Measurements from ENCODE around the gene PLEKHG7. TPM values are rescaled to one million over a fixed set of nuclear protein-coding genes. Genes with fewer than 3 reads are reported as not detected.
"Not testable (repeated sequence)": the region's sequence is repeated elsewhere in the genome, so short reads cannot be mapped to it uniquely, and the experiment has no call there.

Gene PLEKHG7
- total RNA-seq, 1 experiment from 2014 or later = not detected

DNA sequence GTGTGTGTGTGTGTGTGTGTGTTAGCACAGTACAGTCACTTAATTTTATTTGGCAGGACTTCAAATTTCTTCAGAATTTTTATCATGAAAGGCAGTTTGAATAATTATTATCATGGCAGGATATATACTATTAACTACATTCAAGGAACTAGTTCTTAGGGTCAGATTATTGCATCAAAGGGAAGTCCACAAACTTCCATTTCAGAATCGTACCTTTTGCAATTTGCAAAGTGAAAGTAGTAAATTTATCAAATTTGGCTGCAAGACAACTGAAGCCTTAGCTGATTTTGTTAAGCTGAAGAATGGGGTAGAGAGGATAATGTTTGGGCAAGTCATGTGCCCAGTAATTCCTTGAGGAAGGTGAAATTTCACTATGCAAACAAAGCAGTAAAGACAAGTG lies 68.2 kb downstream of the PLEKHG7 start:
- H3K4me3 ChIP-seq = no peak overlapping the region

DNA sequence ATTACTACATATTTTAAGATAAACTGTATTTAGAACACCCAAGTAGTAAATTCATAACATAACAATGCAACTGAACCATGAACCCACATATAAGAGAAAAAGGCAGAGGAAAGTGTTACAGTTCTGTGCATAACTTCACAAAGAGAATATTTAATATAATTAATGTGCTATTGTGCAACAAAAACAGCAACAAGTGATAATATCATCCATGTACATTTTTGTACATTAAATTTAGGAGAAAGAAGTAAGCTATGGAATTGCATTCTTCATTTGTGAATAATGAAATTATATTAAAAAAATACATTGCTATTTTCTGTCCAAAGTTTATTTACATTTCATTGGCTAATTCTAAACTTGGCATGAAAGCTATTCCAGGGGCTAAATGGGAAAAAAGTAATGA lies 72.6 kb downstream of the PLEKHG7 start:
- Histone ChIP-seq H3K27ac (no peak overlapping the region), H3K36me3 (peaks cover 21% of the 10 kb centered on the region), H3K4me3 (no peak overlapping the region), H3K27me3 (replicated peaks) (no peaks in the 10 kb centered on the region), H3K9me3 (replicated peaks) (no peaks in the 10 kb centered on the region), H3K4me1 (replicated peaks) (no peaks in the 10 kb centered on the region)
- DNase-seq (ENCODE audit: low read depth in 1 of 2, low spot score in 2 of 2) = no peak

More for the DNA sequence above, 68.2 kb downstream of the PLEKHG7 start:
- no peaks in the 10 kb centered on the region for H3K4me1 ChIP-seq (replicated peaks)
- H3K36me3 ChIP-seq = no peaks in the 10 kb centered on the region; the same call in none of the 2 replicates
- DNase-seq (ENCODE audit: low read depth in 1 of 2, low spot score in 2 of 2) = no peak
- H3K27me3 ChIP-seq (replicated peaks) = no peaks in the 10 kb centered on the region
- no peak overlapping the region for H3K27ac ChIP-seq
- no peaks in the 10 kb centered on the region for H3K9me3 ChIP-seq (replicated peaks)

DNA sequence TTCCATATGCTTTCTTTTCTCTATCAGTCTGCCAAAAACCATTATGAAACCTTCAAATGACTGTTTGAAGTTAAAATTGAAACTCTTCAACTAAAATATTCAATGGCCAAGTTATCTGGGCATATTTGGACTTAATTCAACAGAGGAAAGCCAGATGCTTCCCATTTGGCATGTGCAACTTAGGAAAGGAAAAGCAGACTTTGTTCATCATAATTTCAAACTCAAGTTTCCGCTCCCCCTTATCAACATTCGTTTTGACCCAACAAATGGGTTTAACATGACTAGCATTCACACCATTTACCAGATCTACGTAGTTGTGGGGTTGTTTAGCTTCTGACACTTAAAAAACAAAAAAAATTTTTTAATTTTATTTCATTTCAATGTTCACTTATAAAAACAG lies 75.7 kb downstream of the PLEKHG7 start:
- Histone ChIP-seq H3K9me3 (replicated peaks) (no peaks in the 10 kb centered on the region), H3K4me3 (no peak overlapping the region), H3K36me3 (peaks cover 32% of the 10 kb centered on the region), H3K27me3 (replicated peaks) (no peaks in the 10 kb centered on the region), H3K27ac (no peak overlapping the region), H3K4me1 (replicated peaks) (no peaks in the 10 kb centered on the region)
- DNase-seq (ENCODE audit: low read depth in 1 of 2, low spot score in 2 of 2) = no peak

DNA sequence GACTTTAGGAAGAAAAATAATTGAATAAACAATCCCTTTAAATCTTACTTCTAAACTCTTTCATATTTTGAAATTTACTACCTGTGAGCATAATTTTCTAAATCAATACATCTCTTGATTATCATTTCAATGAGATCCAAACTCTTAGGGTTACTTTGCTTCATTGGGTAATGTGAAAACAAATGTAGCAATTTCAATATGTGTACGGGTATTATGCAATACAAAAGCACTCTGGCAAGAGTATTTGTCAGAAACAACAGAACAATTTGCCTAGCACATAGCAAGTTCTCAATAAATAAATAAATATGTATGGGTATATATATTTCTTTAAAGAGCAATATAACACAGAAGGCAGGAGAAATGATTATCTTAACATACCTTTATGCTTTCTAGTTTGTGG lies 77.1 kb downstream of the PLEKHG7 start:
- no peak for DNase-seq (ENCODE audit: low read depth in 1 of 2, low spot score in 2 of 2)
- no peak overlapping the region for H3K4me3 ChIP-seq
- no peak overlapping the region for H3K27ac ChIP-seq
- H3K27me3 ChIP-seq (replicated peaks) = no peaks in the 10 kb centered on the region
- H3K36me3 ChIP-seq = peaks cover 39% of the 10 kb centered on the region
- no peaks in the 10 kb centered on the region for H3K4me1 ChIP-seq (replicated peaks)
- no peaks in the 10 kb centered on the region for H3K9me3 ChIP-seq (replicated peaks)

DNA sequence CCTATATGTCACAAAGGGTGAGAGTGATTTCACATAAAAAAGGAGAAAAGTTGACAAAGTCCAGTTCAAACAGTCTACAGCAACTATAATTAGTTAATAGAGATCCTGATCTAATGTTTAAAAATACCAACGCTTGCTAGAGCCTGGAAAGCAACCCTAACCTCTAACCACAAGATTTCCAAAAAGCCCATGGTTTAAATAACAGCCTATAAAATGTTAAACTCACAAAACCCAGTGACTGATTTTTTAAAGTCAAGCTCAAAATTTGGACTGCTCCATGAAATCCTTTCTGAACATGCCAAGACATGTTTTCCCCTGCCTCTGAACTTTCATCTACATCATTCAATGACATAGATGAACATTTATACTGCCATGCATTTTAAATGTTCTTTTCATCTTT lies 81.6 kb downstream of the PLEKHG7 start:
- Histone ChIP-seq H3K27me3 (replicated peaks) (no peaks in the 10 kb centered on the region), H3K4me1 (replicated peaks) (no peaks in the 10 kb centered on the region), H3K36me3 (peaks cover 23% of the 10 kb centered on the region), H3K4me3 (no peak overlapping the region), H3K27ac (no peak overlapping the region), H3K9me3 (replicated peaks) (no peaks in the 10 kb centered on the region)
- DNase-seq (ENCODE audit: low read depth in 1 of 2, low spot score in 2 of 2) = no peak

DNA sequence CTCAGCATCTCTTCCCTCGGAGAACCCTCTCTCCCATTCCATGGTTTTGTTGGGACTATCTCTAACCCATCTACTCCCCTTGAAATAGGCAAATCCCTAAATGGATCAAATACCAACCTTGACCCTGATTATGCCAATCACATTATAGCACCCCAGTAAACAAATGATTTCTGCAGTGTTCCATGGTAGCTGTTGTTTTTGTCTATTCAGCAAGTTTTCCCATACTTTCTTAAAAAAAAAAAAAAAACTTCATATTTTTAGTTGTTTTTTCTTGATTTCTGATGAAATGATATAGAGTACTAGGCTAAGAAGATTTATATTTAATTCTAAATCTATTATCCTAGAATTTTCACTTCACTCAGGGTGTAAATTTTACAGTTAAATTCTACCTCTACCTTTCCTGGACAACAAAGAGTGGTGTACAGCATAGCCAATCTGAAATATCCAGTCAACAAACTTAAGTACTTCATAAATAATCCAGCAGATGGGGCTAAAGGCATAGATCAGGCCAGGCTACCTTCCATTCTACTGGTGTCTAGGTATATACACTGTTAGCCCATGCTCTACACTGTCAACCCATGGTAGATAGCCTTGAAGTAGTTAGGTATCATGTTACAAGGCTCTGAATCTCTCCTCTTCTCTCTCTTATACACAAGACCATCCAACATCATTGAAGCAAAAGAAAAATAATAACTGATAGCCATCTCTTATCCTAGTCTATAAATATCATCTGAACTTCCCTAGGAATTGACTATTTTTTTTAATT lies 82.2 kb downstream of the PLEKHG7 start:
- no peaks in the 10 kb centered on the region for H3K27me3 ChIP-seq (replicated peaks)
- peaks cover 22% of the 10 kb centered on the region for H3K36me3 ChIP-seq
- no peaks in the 10 kb centered on the region for H3K9me3 ChIP-seq (replicated peaks)
- H3K27ac ChIP-seq = no peak overlapping the region
- no peaks in the 10 kb centered on the region for H3K4me1 ChIP-seq (replicated peaks)
- peak in 1 of 2 experiments; percentile 51 for DNase-seq (ENCODE audit: low read depth in 1 of 2, low spot score in 2 of 2)
- H3K4me3 ChIP-seq = no peak overlapping the region

DNA sequence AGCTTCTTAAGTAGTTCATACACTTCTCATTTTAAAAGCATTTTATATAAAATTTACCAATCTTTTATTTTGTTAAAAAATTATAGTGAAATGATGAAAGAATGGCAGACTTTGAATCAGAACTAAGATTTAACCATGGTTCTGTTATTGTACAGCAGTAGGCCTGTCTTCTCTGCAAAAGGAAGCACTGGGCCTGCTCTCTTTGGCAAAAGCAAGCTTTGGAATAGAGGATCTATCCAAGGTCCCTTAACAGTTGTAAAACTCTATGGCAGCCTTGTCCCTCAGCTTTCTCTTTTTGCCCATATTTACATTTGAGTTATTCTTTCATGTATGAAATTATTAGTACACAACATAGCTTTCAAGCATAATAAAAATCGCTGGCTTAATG lies 82.8 kb downstream of the PLEKHG7 start:
- Histone ChIP-seq H3K4me3 (no peak overlapping the region), H3K9me3 (replicated peaks) (no peaks in the 10 kb centered on the region), H3K27me3 (replicated peaks) (no peaks in the 10 kb centered on the region), H3K4me1 (replicated peaks) (no peaks in the 10 kb centered on the region), H3K36me3 (peaks cover 20% of the 10 kb centered on the region), H3K27ac (no peak overlapping the region)
- DNase-seq (ENCODE audit: low read depth in 1 of 2, low spot score in 2 of 2) = no peak

DNA sequence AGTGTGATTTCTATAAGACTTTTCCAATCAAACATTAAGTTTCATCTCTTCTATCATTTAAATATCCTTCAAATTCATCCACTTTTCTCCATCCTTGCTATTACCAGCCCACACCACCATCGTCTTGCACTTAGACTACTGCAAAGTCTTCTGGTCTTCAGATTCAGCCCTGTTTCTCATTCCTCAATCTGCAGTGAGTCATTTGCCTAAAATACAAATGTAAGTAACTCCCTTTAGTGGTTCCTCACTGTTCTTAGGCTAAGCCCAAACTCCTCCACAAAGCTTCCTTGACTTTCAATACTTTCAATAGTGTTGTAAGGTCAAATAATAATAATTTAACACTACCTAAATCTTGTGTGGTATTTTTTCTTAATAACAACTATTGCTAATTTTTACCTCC lies 83.3 kb downstream of the PLEKHG7 start:
- Histone ChIP-seq H3K27ac (no peak overlapping the region), H3K4me1 (replicated peaks) (no peaks in the 10 kb centered on the region), H3K27me3 (replicated peaks) (no peaks in the 10 kb centered on the region), H3K36me3 (peaks cover 20% of the 10 kb centered on the region), H3K9me3 (replicated peaks) (no peaks in the 10 kb centered on the region), H3K4me3 (no peak overlapping the region)
- DNase-seq (ENCODE audit: low read depth in 1 of 2, low spot score in 2 of 2) = no peak

DNA sequence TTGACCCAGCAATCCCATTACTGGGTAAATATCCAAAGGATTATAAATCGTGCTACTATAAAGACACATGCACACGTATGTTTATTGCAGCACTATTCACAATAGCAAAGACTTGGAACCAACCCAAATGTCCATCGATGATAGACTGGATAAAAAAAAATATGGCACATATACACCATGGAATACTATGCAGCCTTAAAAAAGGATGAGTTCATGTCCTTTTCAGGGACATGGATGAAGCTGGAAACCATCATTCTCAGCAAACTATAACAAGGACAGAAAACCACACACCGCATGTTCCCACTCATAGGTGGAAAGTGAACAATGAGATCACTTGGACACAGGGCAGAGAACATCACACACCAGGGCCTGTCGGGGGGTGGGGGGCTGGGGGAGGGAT lies 91.6 kb downstream of the PLEKHG7 start:
- not testable (repeated sequence) for H3K27ac ChIP-seq; H3K4me3 ChIP-seq; DNase-seq (ENCODE audit: low read depth in 1 of 2, low spot score in 2 of 2); H3K27me3 ChIP-seq (replicated peaks); H3K9me3 ChIP-seq (replicated peaks); H3K4me1 ChIP-seq (replicated peaks)
- H3K36me3 ChIP-seq = peaks cover 25% of the 10 kb centered on the region

DNA sequence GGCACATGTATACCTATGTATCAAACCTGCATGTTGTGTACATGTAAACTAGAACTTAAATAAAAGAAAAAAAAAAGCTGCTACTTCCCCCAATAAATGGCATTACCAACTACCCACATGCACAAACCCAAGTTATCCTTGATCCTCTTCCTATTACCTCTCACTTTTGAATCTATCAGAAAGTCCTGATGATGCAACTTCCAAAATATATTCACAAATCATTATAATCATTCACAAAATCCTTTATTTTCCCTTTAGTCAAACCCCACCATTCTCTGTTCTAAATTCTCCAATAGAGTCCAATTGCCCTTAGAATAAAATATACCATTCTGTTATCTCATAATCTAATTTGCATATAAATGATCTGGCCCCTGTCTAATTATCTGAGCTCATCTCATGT lies 92.0 kb downstream of the PLEKHG7 start:
- DNase-seq (ENCODE audit: low read depth in 1 of 2, low spot score in 2 of 2) = no peak
- no peaks in the 10 kb centered on the region for H3K4me1 ChIP-seq (replicated peaks)
- no peaks in the 10 kb centered on the region for H3K9me3 ChIP-seq (replicated peaks)
- H3K27ac ChIP-seq = no peak overlapping the region
- peaks cover 25% of the 10 kb centered on the region for H3K36me3 ChIP-seq
- H3K4me3 ChIP-seq = no peak overlapping the region
- no peaks in the 10 kb centered on the region for H3K27me3 ChIP-seq (replicated peaks)

DNA sequence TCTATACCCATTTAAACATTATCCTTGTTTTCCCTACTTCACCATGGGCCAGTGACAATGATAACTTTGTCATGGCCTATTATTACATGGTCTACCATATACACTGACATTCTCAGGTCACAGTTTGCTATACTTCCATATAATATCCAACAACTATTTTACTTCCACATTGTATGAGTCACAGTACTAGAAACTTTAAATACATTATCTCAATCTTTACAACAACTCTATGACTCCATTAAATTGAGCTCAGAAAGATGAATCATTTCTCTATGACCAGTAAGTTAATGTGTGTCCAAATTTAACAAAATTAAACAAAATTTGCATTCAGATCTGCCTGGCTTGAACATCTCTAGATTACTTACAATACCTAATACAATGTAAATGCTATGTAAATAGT lies 93.9 kb downstream of the PLEKHG7 start:
- no peaks in the 10 kb centered on the region for H3K4me1 ChIP-seq (replicated peaks)
- no peaks in the 10 kb centered on the region for H3K9me3 ChIP-seq (replicated peaks)
- no peak for DNase-seq (ENCODE audit: low read depth in 1 of 2, low spot score in 2 of 2)
- no peak overlapping the region for H3K4me3 ChIP-seq
- no peaks in the 10 kb centered on the region for H3K27me3 ChIP-seq (replicated peaks)
- no peak overlapping the region for H3K27ac ChIP-seq
- peaks cover 31% of the 10 kb centered on the region for H3K36me3 ChIP-seq

DNA sequence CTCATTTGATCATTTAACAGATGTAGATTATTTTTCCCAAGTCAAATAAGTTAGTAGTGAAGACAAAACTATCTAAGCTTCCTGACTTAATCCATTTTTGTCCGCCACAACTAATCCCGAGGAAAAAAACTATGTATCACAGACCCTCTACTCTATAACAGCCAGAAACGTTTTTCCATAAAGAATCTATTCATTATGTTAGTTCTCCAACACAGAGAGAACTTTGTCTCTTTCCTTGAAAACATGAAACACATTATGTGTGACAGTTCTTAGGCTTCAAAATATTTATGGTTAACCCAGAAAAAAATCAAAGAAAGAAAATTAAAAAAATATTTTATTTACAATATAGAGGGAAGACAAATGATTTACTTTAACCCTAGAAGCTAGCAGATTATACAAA lies 100.1 kb downstream of the PLEKHG7 start:
- no peaks in the 10 kb centered on the region for H3K27me3 ChIP-seq (replicated peaks)
- no peaks in the 10 kb centered on the region for H3K9me3 ChIP-seq (replicated peaks)
- no peak for DNase-seq (ENCODE audit: low read depth in 1 of 2, low spot score in 2 of 2)
- H3K27ac ChIP-seq = no peak overlapping the region
- H3K4me3 ChIP-seq = no peak overlapping the region
- no peaks in the 10 kb centered on the region for H3K4me1 ChIP-seq (replicated peaks)
- H3K36me3 ChIP-seq = peaks cover 25% of the 10 kb centered on the region

DNA sequence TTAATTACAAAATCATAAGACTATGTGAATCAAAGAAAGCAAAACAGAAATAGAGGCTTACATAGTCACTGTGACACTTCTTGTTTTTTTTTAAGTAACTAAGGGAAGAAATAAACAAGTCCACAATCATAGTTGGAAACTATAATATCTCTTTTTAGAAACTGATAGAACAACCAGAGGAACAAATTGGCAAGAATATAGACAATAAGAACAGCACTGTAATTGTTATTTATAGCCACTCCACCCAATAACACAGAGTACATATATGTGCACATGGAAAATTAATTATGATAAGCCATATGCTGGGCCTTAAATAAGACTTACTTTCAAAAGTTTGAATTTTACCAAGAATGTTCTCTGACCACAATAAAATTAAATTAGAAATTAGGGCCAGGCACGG lies 101.1 kb downstream of the PLEKHG7 start:
- Histone ChIP-seq H3K4me3 (no peak overlapping the region), H3K4me1 (replicated peaks) (no peaks in the 10 kb centered on the region), H3K27ac (no peak overlapping the region), H3K27me3 (replicated peaks) (no peaks in the 10 kb centered on the region), H3K9me3 (replicated peaks) (no peaks in the 10 kb centered on the region), H3K36me3 (peaks cover 30% of the 10 kb centered on the region)
- DNase-seq (ENCODE audit: low read depth in 1 of 2, low spot score in 2 of 2) = no peak

DNA sequence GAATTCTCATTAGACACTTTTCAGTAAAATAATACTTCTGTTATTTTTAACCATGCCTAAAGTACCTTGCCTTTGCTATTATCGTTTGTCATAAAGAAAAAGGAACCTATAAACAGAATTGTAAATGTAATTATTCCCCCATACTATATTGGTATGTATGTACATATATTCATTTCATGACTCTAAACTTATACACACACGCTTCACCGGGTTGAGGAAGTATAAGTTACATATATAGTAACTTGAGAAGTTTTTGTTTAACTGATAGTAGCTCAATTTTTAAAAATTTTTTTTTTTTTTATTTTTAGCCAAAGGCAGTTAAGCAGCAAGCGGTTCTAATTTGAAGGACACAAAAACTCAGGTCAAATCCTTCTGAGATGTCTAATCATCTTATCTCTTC lies 107.6 kb downstream of the PLEKHG7 start:
- H3K27ac ChIP-seq = no peak overlapping the region
- H3K36me3 ChIP-seq = peaks cover 23% of the 10 kb centered on the region
- no peaks in the 10 kb centered on the region for H3K9me3 ChIP-seq (replicated peaks)
- H3K4me3 ChIP-seq = no peak overlapping the region
- H3K27me3 ChIP-seq (replicated peaks) = no peaks in the 10 kb centered on the region
- DNase-seq (ENCODE audit: low read depth in 1 of 2, low spot score in 2 of 2) = no peak
- no peaks in the 10 kb centered on the region for H3K4me1 ChIP-seq (replicated peaks)

DNA sequence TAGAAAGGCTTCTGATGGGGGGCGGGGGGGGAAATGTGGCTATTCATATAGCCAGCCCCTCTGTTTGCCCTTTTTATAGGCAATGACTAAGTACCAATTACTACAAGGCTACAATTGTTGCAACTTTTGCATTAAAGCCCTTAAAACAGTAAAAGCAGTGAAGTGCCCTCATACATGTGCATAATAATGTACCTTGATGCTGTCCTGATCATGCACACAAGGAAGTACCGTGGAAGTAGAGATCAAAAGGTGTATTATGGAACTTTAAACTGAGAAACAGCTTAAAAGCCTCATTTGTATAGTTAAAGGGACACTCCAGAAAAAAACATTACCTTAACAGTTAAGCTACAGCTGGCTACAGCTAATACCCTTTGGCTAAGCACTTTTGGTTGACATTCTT lies 111.8 kb downstream of the PLEKHG7 start:
- peaks cover 31% of the 10 kb centered on the region for H3K36me3 ChIP-seq

More for the DNA sequence above, 111.8 kb downstream of the PLEKHG7 start:
- Histone ChIP-seq H3K9me3 (replicated peaks) (no peaks in the 10 kb centered on the region), H3K27me3 (replicated peaks) (no peaks in the 10 kb centered on the region), H3K4me1 (replicated peaks) (no peaks in the 10 kb centered on the region), H3K4me3 (no peak overlapping the region), H3K27ac (no peak overlapping the region)
- no peak for DNase-seq (ENCODE audit: low read depth in 1 of 2, low spot score in 2 of 2)

Data from SJSA1 (cell line).